KMS-11 (cell line): Measurements from ENCODE around the gene NUBP2.

Experiments used
- H2AFZ ChIP-seq: fragments of 200-600 bp; sonication (generic); 2 replicates; pipeline ENCODE4 v1.6.1; 2016; ENCODE audit warnings: antibody characterized with exemption, mixed run types, low read depth
- H3K27ac ChIP-seq: fragments of 200-600 bp; sonication (generic); 2 replicates; pipeline ENCODE4 v1.6.1; 2016; ENCODE audit warnings: mild to moderate bottlenecking, mixed run types
- H3K27me3 ChIP-seq: fragments of 200-600 bp; sonication (generic); 2 replicates; pipeline ENCODE4 v1.6.1; 2017; ENCODE audit warnings: mild to moderate bottlenecking, low read depth, mixed run types, moderate library complexity; ENCODE audit not compliant: insufficient read depth
- H3K36me3 ChIP-seq: fragments of 200-600 bp; sonication (generic); 2 replicates; pipeline ENCODE4 v1.6.1; 2017; ENCODE audit warnings: mild to moderate bottlenecking, mixed run types; ENCODE audit not compliant: insufficient read depth
- H3K4me1 ChIP-seq: fragments of 200-600 bp; sonication (generic); 2 replicates; pipeline ENCODE4 v1.6.1; 2016; ENCODE audit warnings: mild to moderate bottlenecking, low read depth, mixed run types; ENCODE audit not compliant: poor library complexity, severe bottlenecking
- H3K4me2 ChIP-seq: fragments of 200-600 bp; sonication (generic); 2 replicates; pipeline ENCODE4 v1.7.0; 2016; ENCODE audit warnings: mild to moderate bottlenecking, mixed run types
- H3K4me3 ChIP-seq: fragments of 200-600 bp; sonication (generic); IDR thresholded peaks from 2 replicates; pipeline ENCODE4 v1.6.1; 2017; ENCODE audit warnings: low read depth, low read length, mixed read lengths; ENCODE audit not compliant: insufficient read depth
- H3K79me2 ChIP-seq: fragments of 200-600 bp; sonication (generic); 2 replicates; pipeline ENCODE4 v1.6.1; 2016; ENCODE audit warnings: low read depth, mixed run types; ENCODE audit not compliant: insufficient read depth
- H3K9ac ChIP-seq: fragments of 200-600 bp; sonication (generic); 2 replicates; pipeline ENCODE4 v1.6.1; 2016; ENCODE audit warnings: mild to moderate bottlenecking, mixed run types
- H4K20me1 ChIP-seq: fragments of 200-600 bp; sonication (generic); 2 replicates; pipeline ENCODE4 v1.6.1; 2016; ENCODE audit warnings: mild to moderate bottlenecking, mixed run types; ENCODE audit not compliant: insufficient read depth
- CTCF ChIP-seq: fragments of 200-600 bp; sonication (generic); conservative IDR thresholded peaks from 2 replicates; pipeline ENCODE4 v1.6.1; 2017; ENCODE audit warnings: low read depth, mild to moderate bottlenecking, antibody characterized with exemption, low read length, moderate library complexity, mixed read lengths

Gene NUBP2

DNA sequence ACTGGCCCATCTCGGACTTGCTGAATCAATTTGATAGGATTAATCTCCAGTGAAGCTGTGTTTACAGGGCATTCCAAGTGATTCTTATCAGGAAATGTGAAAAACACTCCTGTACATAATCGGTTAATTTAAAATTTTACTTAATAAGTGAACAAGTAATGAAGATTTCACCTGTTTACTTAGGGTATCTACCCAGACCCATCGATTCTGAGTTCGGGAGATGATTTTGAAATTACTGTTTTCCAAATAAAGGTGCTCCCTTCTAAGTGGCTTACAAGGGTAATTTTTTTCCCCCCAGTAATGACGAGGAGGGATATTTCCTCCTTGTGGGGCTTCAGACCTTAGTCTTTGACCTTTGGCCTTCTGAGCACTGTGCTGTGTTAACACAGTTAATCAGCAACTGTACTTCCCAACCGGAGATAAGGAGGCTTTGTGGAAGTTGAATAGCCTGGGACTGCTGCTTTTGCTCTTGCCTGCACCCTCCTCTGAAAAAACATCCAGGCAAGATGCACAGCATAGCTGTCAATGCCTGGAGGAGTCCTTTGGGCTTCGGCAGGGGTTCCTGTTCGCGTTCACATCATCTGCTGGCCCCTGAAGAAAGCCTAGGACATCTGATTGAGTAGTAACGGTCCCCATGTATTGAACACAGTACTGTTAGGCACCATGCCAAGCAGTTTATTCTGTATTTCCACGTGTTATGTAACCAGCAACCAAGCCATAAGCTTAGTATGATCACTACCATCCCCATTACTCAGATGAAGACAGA, 46.1 kb downstream of the NUBP2 start:
- Histone ChIP-seq H3K79me2 (peaks cover 21% of the 10 kb centered on the region; the same call in 1 of the 2 replicates), H3K36me3 (no peaks in the 10 kb centered on the region), H4K20me1 (no peaks in the 10 kb centered on the region), H3K4me1 (peaks cover 24% of the 10 kb centered on the region), H2AFZ (no peak overlapping the region), H3K4me3 (no peak overlapping the region), H3K27ac (no peak overlapping the region), H3K27me3 (no peaks in the 10 kb centered on the region), H3K9ac (no peak overlapping the region), H3K4me2 (peak overlapping the region; percentile 86)
- no peak for TF ChIP-seq CTCF

DNA sequence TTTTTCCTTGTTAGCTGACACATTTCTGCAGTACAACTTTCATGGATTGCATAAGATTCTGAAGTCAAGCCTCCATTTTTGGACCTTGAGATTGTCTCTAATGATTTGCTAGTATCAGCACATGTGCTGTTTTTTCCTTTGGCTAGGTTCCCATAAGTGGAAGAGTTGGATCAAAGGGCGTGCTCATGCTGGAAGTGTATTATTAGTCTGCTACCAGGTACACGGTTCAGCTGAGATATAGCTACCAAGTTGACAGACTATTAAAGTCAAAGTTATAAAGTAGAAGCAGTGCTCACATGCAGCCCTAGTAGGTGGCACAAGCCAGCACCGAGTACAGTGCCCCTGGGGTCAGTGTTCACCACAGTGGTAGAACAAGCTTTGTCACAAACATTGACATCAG, 47.5 kb downstream of the NUBP2 start:
- Histone ChIP-seq H3K4me3 (no peak overlapping the region), H3K4me2 (no peak overlapping the region), H2AFZ (no peak overlapping the region), H3K36me3 (no peaks in the 10 kb centered on the region), H3K27ac (no peak overlapping the region), H3K79me2 (peaks cover 16% of the 10 kb centered on the region; the same call in 1 of the 2 replicates), H4K20me1 (no peaks in the 10 kb centered on the region), H3K9ac (no peak overlapping the region), H3K27me3 (no peaks in the 10 kb centered on the region), H3K4me1 (peaks cover 23% of the 10 kb centered on the region)
- TF ChIP-seq CTCF, result no peak

GRCh38 chr16:1831186-1832075, 48.7 kb downstream of the NUBP2 start:
- H3K27ac ChIP-seq, result no peak overlapping the region
- no peak overlapping the region for H2AFZ ChIP-seq
- no peak overlapping the region for H3K9ac ChIP-seq
- no peak overlapping the region for H3K4me2 ChIP-seq
- TF ChIP-seq CTCF, result no peak
- no peaks in the 10 kb centered on the region for H3K27me3 ChIP-seq
- peaks cover 16% of the 10 kb centered on the region for H3K4me1 ChIP-seq
- H3K4me3 ChIP-seq, result no peak overlapping the region
- no peaks in the 10 kb centered on the region for H4K20me1 ChIP-seq
- no peaks in the 10 kb centered on the region for H3K36me3 ChIP-seq
- H3K79me2 ChIP-seq, result peaks cover 16% of the 10 kb centered on the region; the same call in 1 of the 2 replicates

GRCh38 chr16:1832838-1833454, 50.2 kb downstream of the NUBP2 start:
- H3K36me3 ChIP-seq, result no peaks in the 10 kb centered on the region
- peaks cover 8% of the 10 kb centered on the region; the same call in 1 of the 2 replicates for H3K79me2 ChIP-seq
- TF ChIP-seq CTCF, result no peak
- H3K27me3 ChIP-seq, result no peaks in the 10 kb centered on the region
- no peaks in the 10 kb centered on the region for H4K20me1 ChIP-seq
- peaks cover 15% of the 10 kb centered on the region for H3K4me1 ChIP-seq
- H3K27ac ChIP-seq, result no peak overlapping the region
- H3K9ac ChIP-seq, result no peak overlapping the region
- no peak overlapping the region for H2AFZ ChIP-seq
- no peak overlapping the region for H3K4me2 ChIP-seq
- no peak overlapping the region for H3K4me3 ChIP-seq
